Neuronal stem cell (in vitro differentiated cells): ENCODE measurements around the gene MTHFD2L.

ENCODE experiments used
- DNase-seq: peaks from one replicate; pipeline ENCODE4 v3.0.0-alpha.2; 2013; ENCODE audit warnings: low spot score
- H2AFZ ChIP-seq: one replicate; pipeline ENCODE4 v1.6.1; 2013; ENCODE audit warnings: mild to moderate bottlenecking, low read length, inconsistent platforms
- H2AK5ac ChIP-seq: 2 replicates; pipeline ENCODE4 v1.6.1; 2013; ENCODE audit warnings: low read depth, mild to moderate bottlenecking, inconsistent platforms, low read length, moderate library complexity, mixed read lengths
- H2BK120ac ChIP-seq: 2 replicates; pipeline ENCODE4 v1.6.1; 2013; ENCODE audit warnings: low read depth, mild to moderate bottlenecking, inconsistent platforms, low read length, moderate library complexity, mixed read lengths
- H2BK12ac ChIP-seq: one replicate; pipeline ENCODE4 v1.6.1; 2013; ENCODE audit warnings: low read length, inconsistent platforms
- H2BK15ac ChIP-seq: 2 replicates; pipeline ENCODE4 v1.6.1; 2013; ENCODE audit warnings: mild to moderate bottlenecking, low read length, inconsistent platforms, mixed read lengths
- H2BK5ac ChIP-seq: one replicate; pipeline ENCODE4 v1.6.1; 2013; ENCODE audit warnings: inconsistent platforms, mild to moderate bottlenecking, low read length, moderate library complexity
- H3K14ac ChIP-seq: one replicate; pipeline ENCODE4 v1.6.1; 2013; ENCODE audit warnings: low read length, inconsistent platforms
- H3K18ac ChIP-seq: 2 replicates; pipeline ENCODE4 v1.6.1; 2013; ENCODE audit warnings: low read length, inconsistent platforms
- H3K23ac ChIP-seq: 2 replicates; pipeline ENCODE4 v1.6.1; 2013; ENCODE audit warnings: low read depth, mild to moderate bottlenecking, mixed read lengths, low read length, inconsistent platforms; ENCODE audit not compliant: poor library complexity
- H3K27ac ChIP-seq: replicated peaks from 3 replicates; pipeline ENCODE4 v1.5.1; 2013; ENCODE audit warnings: low read length, inconsistent platforms
- H3K27me3 ChIP-seq, 3 experiments: 2 replicates each; pipeline ENCODE4 v1.6.1; 2013; ENCODE audit warnings: low read length in 3 of 3, mild to moderate bottlenecking in 2 of 3, inconsistent platforms in 1 of 3, low read depth in 1 of 3, mixed read lengths in 1 of 3, moderate library complexity in 1 of 3; ENCODE audit not compliant: control insufficient read depth in 3 of 3, insufficient read depth in 3 of 3
- H3K36me3 ChIP-seq, 2 donors: replicated peaks in 1 of 2; 2 replicates each; pipeline ENCODE4 v1.6.1; 2013; ENCODE audit warnings: low read length in 2 of 2; ENCODE audit not compliant: control insufficient read depth in 2 of 2, insufficient read depth in 2 of 2
- H3K4ac ChIP-seq: 2 replicates; pipeline ENCODE4 v1.6.1; 2013; ENCODE audit warnings: inconsistent platforms, mild to moderate bottlenecking, low read length, moderate library complexity
- H3K4me1 ChIP-seq, 2 donors: 1 replicate in 1 of 2; 2 replicates in 1 of 2; pipeline ENCODE4 v1.6.1; 2013; ENCODE audit warnings: low read length in 2 of 2, low read depth in 1 of 2; ENCODE audit not compliant: control insufficient read depth in 2 of 2, insufficient read depth in 1 of 2
- H3K4me2 ChIP-seq: one replicate; pipeline ENCODE4 v1.6.1; 2013; ENCODE audit warnings: mild to moderate bottlenecking, low read length, inconsistent platforms; ENCODE audit not compliant: insufficient read depth, poor library complexity, severe bottlenecking
- H3K4me3 ChIP-seq, 2 donors: 2 replicates each; pipeline ENCODE4 v1.5.1; 2013; ENCODE audit warnings: low read length in 2 of 2, mild to moderate bottlenecking in 2 of 2, inconsistent platforms in 1 of 2, moderate library complexity in 1 of 2
- H3K79me1 ChIP-seq: one replicate; pipeline ENCODE4 v1.6.1; 2013; ENCODE audit warnings: low read depth, mild to moderate bottlenecking, inconsistent platforms, low read length, moderate library complexity
- H3K9ac ChIP-seq: one replicate; pipeline ENCODE4 v1.6.1; 2013; ENCODE audit warnings: mild to moderate bottlenecking, low read depth, low read length, inconsistent platforms; ENCODE audit not compliant: poor library complexity
- H3K9me3 ChIP-seq, 2 donors: replicated peaks in 1 of 2; 2 replicates each; pipeline versions ENCODE3 to v1.6.1; 2013; ENCODE audit warnings: low read length in 2 of 2, mild to moderate bottlenecking in 2 of 2, inconsistent platforms in 1 of 2, low read depth in 1 of 2, mixed read lengths in 1 of 2, moderate library complexity in 1 of 2; ENCODE audit not compliant: control insufficient read depth in 2 of 2, insufficient read depth in 1 of 2
- H4K8ac ChIP-seq: one replicate; pipeline ENCODE4 v1.6.1; 2013; ENCODE audit warnings: low read depth, mild to moderate bottlenecking, inconsistent platforms, low read length, moderate library complexity
- H4K91ac ChIP-seq: one replicate; pipeline ENCODE4 v1.6.1; 2013; ENCODE audit warnings: low read length, low read depth, mild to moderate bottlenecking, inconsistent platforms; ENCODE audit not compliant: poor library complexity
- WGBS, 2 donors: extraction: QIAGEN DNeasy Blood & Tissue Kit; methylation state at CpG; one replicate each; pipeline ENCODE4 v1.1.7; 2013; ENCODE audit warnings: missing lambda C conversion rate in 2 of 2, mixed read lengths in 1 of 2; ENCODE audit not compliant: insufficient read length in 2 of 2, insufficient replicate concordance in 1 of 2; ENCODE audit errors: extremely low coverage in 2 of 2; 5-methylcytosine and 5-hydroxymethylcytosine counted together

Gene MTHFD2L

GRCh38 chr4:74167585-74167984, 9.7 kb downstream of the MTHFD2L start:
- H2AFZ ChIP-seq = no peak overlapping the region
- H4K8ac ChIP-seq = no peak overlapping the region
- H3K18ac ChIP-seq = no peak overlapping the region
- H3K4ac ChIP-seq = no peak overlapping the region
- H3K9ac ChIP-seq = no peak overlapping the region
- no peak overlapping the region for H3K27ac ChIP-seq
- H3K4me2 ChIP-seq = no peak overlapping the region
- H2AK5ac ChIP-seq = no peak overlapping the region
- H3K23ac ChIP-seq = no peak overlapping the region
- no peaks in the 10 kb centered on the region for H3K27me3 ChIP-seq
- no peak overlapping the region for H2BK15ac ChIP-seq
- no peak overlapping the region for H3K14ac ChIP-seq
- WGBS, 2 donors = no CpG with 5 or more reads among the region's 2 CpGs
- no peak overlapping the region for H2BK120ac ChIP-seq
- no peak overlapping the region for H3K4me3 ChIP-seq
- no peak overlapping the region for H2BK12ac ChIP-seq
- peaks cover 2 to 23% of the 10 kb centered on the region in 2 donors for H3K36me3 ChIP-seq
- no peaks in the 10 kb centered on the region for H3K4me1 ChIP-seq
- no peaks in the 10 kb centered on the region for H3K79me1 ChIP-seq
- H3K9me3 ChIP-seq = no peaks in the 10 kb centered on the region
- no peak overlapping the region for H2BK5ac ChIP-seq
- no peak overlapping the region for H4K91ac ChIP-seq
- DNase-seq = no peak

- H3K9me3 ChIP-seq = no peaks in the 10 kb centered on the region
- no peak overlapping the region for H2AFZ ChIP-seq
- H4K8ac ChIP-seq = no peak overlapping the region
- no peak overlapping the region for H2BK12ac ChIP-seq
- H2AK5ac ChIP-seq = no peak overlapping the region
- H2BK5ac ChIP-seq = no peak overlapping the region
- H3K9ac ChIP-seq = no peak overlapping the region
- H3K27ac ChIP-seq = no peak overlapping the region
- no peak overlapping the region for H3K4me3 ChIP-seq
- no peak overlapping the region for H2BK120ac ChIP-seq
- H3K4ac ChIP-seq = no peak overlapping the region
- H3K4me1 ChIP-seq = no peaks in the 10 kb centered on the region
- DNase-seq = no peak
- H3K79me1 ChIP-seq = no peaks in the 10 kb centered on the region
- no CpG with 5 or more reads among the region's 2 CpGs for WGBS, 2 donors
- no peak overlapping the region for H2BK15ac ChIP-seq
- H3K14ac ChIP-seq = no peak overlapping the region
- H4K91ac ChIP-seq = no peak overlapping the region
- H3K27me3 ChIP-seq = no peaks in the 10 kb centered on the region
- peaks cover 2 to 13% of the 10 kb centered on the region in 2 donors for H3K36me3 ChIP-seq
- H3K23ac ChIP-seq = no peak overlapping the region
- H3K18ac ChIP-seq = no peak overlapping the region
- H3K4me2 ChIP-seq = no peak overlapping the region
Measured at GRCh38 chr4:74168841-74169240, 10.9 kb downstream of the MTHFD2L start.

GRCh38 chr4:74173321-74173720, 15.4 kb downstream of the MTHFD2L start:
- H2BK15ac ChIP-seq = no peak overlapping the region
- H2AFZ ChIP-seq = no peak overlapping the region
- no peak overlapping the region for H2BK5ac ChIP-seq
- no peaks in the 10 kb centered on the region for H3K9me3 ChIP-seq
- H3K9ac ChIP-seq = no peak overlapping the region
- no peak overlapping the region for H3K23ac ChIP-seq
- H4K91ac ChIP-seq = no peak overlapping the region
- H2BK12ac ChIP-seq = no peak overlapping the region
- H3K79me1 ChIP-seq = no peaks in the 10 kb centered on the region
- no peak for DNase-seq
- no peak overlapping the region for H2BK120ac ChIP-seq
- no peak overlapping the region for H2AK5ac ChIP-seq
- no peak overlapping the region for H3K27ac ChIP-seq
- H3K36me3 ChIP-seq = peaks cover 0 to 39% of the 10 kb centered on the region in 2 donors
- no CpG with 5 or more reads among the region's 5 CpGs for WGBS, 2 donors
- H3K4me2 ChIP-seq = no peak overlapping the region
- H3K14ac ChIP-seq = no peak overlapping the region
- no peak overlapping the region for H4K8ac ChIP-seq
- no peak overlapping the region for H3K4ac ChIP-seq
- no peak overlapping the region for H3K18ac ChIP-seq
- no peaks in the 10 kb centered on the region for H3K27me3 ChIP-seq
- no peaks in the 10 kb centered on the region for H3K4me1 ChIP-seq
- H3K4me3 ChIP-seq = no peak overlapping the region

GRCh38 chr4:74174421-74174820, 16.5 kb downstream of the MTHFD2L start:
- no peak overlapping the region for H2BK120ac ChIP-seq
- no peak overlapping the region for H4K8ac ChIP-seq
- H3K79me1 ChIP-seq = no peaks in the 10 kb centered on the region
- H4K91ac ChIP-seq = no peak overlapping the region
- no CpG with 5 or more reads among the region's 2 CpGs for WGBS, 2 donors
- no peak overlapping the region for H3K23ac ChIP-seq
- H3K9me3 ChIP-seq = no peaks in the 10 kb centered on the region
- no peak overlapping the region for H3K4ac ChIP-seq
- no peak overlapping the region for H3K14ac ChIP-seq
- H2AK5ac ChIP-seq = no peak overlapping the region
- no peaks in the 10 kb centered on the region for H3K4me1 ChIP-seq
- no peak overlapping the region for H2BK15ac ChIP-seq
- H2BK5ac ChIP-seq = no peak overlapping the region
- H3K36me3 ChIP-seq = peaks cover 0 to 50% of the 10 kb centered on the region in 2 donors
- no peak overlapping the region for H3K4me3 ChIP-seq
- H3K18ac ChIP-seq = no peak overlapping the region
- DNase-seq = no peak
- H3K27me3 ChIP-seq = no peaks in the 10 kb centered on the region
- no peak overlapping the region for H2AFZ ChIP-seq
- H3K9ac ChIP-seq = no peak overlapping the region
- no peak overlapping the region for H2BK12ac ChIP-seq
- no peak overlapping the region for H3K4me2 ChIP-seq
- no peak overlapping the region for H3K27ac ChIP-seq
